ENCODE measurements around the gene ROR2. TPM values are rescaled to one million over a fixed set of nuclear protein-coding genes. Genes with fewer than 3 reads are reported as not detected.

Gene ROR2
- polyA plus RNA-seq, 3 donors: 16.4 to 20.6 (median 20.5) TPM

GRCh38 chr9:91843623-91844148 lies 106.3 kb downstream of the ROR2 start:
- DNase-seq: peak; percentile 79

- no peak for DNase-seq
Observed at GRCh38 chr9:91843093-91843492, 106.9 kb downstream of the ROR2 start.

- DNase-seq: no peak
Observed at GRCh38 chr9:91842358-91843049, 107.5 kb downstream of the ROR2 start.

GRCh38 chr9:91841591-91841990 lies 108.4 kb downstream of the ROR2 start:
- DNase-seq: no peak

GRCh38 chr9:91840882-91841281 lies 109.1 kb downstream of the ROR2 start:
- DNase-seq: no peak

- no peak for DNase-seq
Observed at GRCh38 chr9:91840469-91840868, 109.6 kb downstream of the ROR2 start.

GRCh38 chr9:91839926-91840465 lies 110.0 kb downstream of the ROR2 start:
- DNase-seq: no peak

GRCh38 chr9:91837981-91838731 lies 111.9 kb downstream of the ROR2 start:
- no peak for DNase-seq

GRCh38 chr9:91836515-91836914 lies 113.5 kb downstream of the ROR2 start:
- no peak for DNase-seq

- no peak for DNase-seq
Observed at GRCh38 chr9:91835632-91836031, 114.4 kb downstream of the ROR2 start.

GRCh38 chr9:91835216-91835615 lies 114.8 kb downstream of the ROR2 start:
- DNase-seq: no peak

GRCh38 chr9:91834740-91835139 lies 115.3 kb downstream of the ROR2 start:
- peak; percentile 88 for DNase-seq

GRCh38 chr9:91833878-91834255 lies 116.2 kb downstream of the ROR2 start:
- DNase-seq: peak; percentile 72

- no peak for DNase-seq
Observed at GRCh38 chr9:91833096-91833877, 116.7 kb downstream of the ROR2 start.

GRCh38 chr9:91832322-91832721 lies 117.7 kb downstream of the ROR2 start:
- DNase-seq: no peak

- DNase-seq: no peak
Observed at GRCh38 chr9:91825866-91826265, 124.2 kb downstream of the ROR2 start.

- no peak for DNase-seq
Observed at GRCh38 chr9:91825422-91825821, 124.6 kb downstream of the ROR2 start.

GRCh38 chr9:91824601-91825305 lies 125.3 kb downstream of the ROR2 start:
- DNase-seq: no peak

GRCh38 chr9:91824151-91824550 lies 125.9 kb downstream of the ROR2 start:
- no peak for DNase-seq

GRCh38 chr9:91820949-91821880 lies 128.8 kb downstream of the ROR2 start:
- no peak for DNase-seq

Data from renal pelvis (tissue), 4 donors.